ENCODE measurements around the gene HMGCS2.

DNA sequence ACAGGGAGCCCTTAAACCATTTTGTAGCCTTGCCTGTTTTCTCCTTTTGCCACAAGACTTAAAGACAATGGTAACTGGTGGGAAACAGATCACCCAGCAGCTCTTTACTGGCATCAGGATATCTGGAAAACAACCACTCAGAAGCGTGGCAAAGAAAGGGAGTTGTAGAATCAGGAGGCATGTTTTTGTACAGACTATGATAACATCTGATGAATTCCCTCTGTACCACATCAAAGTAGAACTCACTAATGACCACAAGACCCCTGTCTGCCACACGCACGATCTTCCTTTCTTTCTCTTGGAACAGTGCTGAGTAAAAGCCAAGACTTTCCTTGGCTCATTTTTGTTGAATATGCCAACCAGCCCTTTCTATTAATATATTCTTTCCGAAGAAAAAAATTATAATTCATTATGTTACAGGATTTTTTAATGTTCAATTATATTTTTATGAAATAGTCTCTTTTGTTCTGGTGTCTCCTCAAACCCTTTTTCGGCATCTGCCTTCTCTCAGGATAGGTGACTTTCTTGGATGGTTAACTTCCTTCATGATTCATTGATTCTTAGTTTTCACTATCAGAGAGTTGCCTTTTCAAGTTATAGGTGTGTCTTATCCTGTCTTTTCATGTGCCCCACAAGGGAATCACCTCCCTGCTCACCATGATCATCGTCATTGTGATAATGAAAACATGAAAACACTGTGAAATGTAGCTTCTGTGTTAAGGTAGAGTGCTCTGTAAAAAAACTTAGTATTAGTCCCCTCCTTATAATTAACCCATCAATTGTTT, 64.8 kb downstream of the HMGCS2 start:
- TF ChIP-seq, protein P1, sequence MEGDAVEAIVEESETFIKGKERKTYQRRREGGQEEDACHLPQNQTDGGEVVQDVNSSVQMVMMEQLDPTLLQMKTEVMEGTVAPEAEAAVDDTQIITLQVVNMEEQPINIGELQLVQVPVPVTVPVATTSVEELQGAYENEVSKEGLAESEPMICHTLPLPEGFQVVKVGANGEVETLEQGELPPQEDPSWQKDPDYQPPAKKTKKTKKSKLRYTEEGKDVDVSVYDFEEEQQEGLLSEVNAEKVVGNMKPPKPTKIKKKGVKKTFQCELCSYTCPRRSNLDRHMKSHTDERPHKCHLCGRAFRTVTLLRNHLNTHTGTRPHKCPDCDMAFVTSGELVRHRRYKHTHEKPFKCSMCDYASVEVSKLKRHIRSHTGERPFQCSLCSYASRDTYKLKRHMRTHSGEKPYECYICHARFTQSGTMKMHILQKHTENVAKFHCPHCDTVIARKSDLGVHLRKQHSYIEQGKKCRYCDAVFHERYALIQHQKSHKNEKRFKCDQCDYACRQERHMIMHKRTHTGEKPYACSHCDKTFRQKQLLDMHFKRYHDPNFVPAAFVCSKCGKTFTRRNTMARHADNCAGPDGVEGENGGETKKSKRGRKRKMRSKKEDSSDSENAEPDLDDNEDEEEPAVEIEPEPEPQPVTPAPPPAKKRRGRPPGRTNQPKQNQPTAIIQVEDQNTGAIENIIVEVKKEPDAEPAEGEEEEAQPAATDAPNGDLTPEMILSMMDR (conservative IDR thresholded peaks at IDR 0.05; ENCODE audit: low read length): no peak
- TF ChIP-seq EZH2phosphoT487 (IDR thresholded peaks at IDR 0.05; ENCODE audit: borderline replicate concordance, low read depth, low read length): no peak

All from OCI-LY7 (cell line).